GM12878 (cell line): ENCODE measurements around the gene CLN3. TPM values are rescaled to one million over a fixed set of nuclear protein-coding genes. Genes with fewer than 3 reads are reported as not detected.

Source experiments
- BCLAF1 ChIP-seq: fragments of 450-650 bp; IDR thresholded peaks from 2 replicates; pipeline ENCODE4 v1.6.1; 2017; ENCODE audit warnings: antibody characterized with exemption, mild to moderate bottlenecking, moderate library complexity
- BRCA1 ChIP-seq: IDR thresholded peaks from 2 replicates; pipeline ENCODE4 v1.6.1; 2011; ENCODE audit warnings: low read depth, low read length, improper control_type of control experiment
- EP300 ChIP-seq, 2 experiments: fragments of 150-350 bp in 1 of 2; IDR thresholded peaks; 2 replicates each; pipeline ENCODE4 v1.6.1; 2011 to 2012; ENCODE audit warnings: low read depth in 2 of 2, low read length in 2 of 2, borderline replicate concordance in 1 of 2, improper control_type of control experiment in 1 of 2, inconsistent platforms in 1 of 2; ENCODE audit not compliant: control insufficient read depth in 1 of 2
- EZH2 ChIP-seq: IDR thresholded peaks from 2 replicates; pipeline ENCODE4 v1.6.1; 2012; ENCODE audit warnings: low read depth, mild to moderate bottlenecking, control low read depth, inconsistent platforms, low read length, borderline replicate concordance; ENCODE audit not compliant: control insufficient read depth
- FOXM1 ChIP-seq: IDR thresholded peaks from 2 replicates; pipeline ENCODE4 v1.6.1; 2012; ENCODE audit warnings: low read depth, mild to moderate bottlenecking, inconsistent platforms, low read length, moderate library complexity
- HDGF ChIP-seq: fragments of 450-650 bp; IDR thresholded peaks from 2 replicates; pipeline ENCODE4 v1.6.1; 2016; ENCODE audit warnings: antibody characterized with exemption
- IRF5 ChIP-seq: fragments of 450-650 bp; IDR thresholded peaks from 2 replicates; pipeline ENCODE4 v1.6.1; 2017; ENCODE audit warnings: borderline replicate concordance
- MLLT1 ChIP-seq: fragments of 450-650 bp; IDR thresholded peaks from 2 replicates; pipeline ENCODE4 v1.6.1; 2016; ENCODE audit warnings: mild to moderate bottlenecking
- NR2F1 ChIP-seq: fragments of 450-650 bp; conservative IDR thresholded peaks from 2 replicates; pipeline ENCODE4 v1.6.1; 2017; ENCODE audit warnings: mild to moderate bottlenecking
- PKNOX1 ChIP-seq: fragments of 450-650 bp; IDR thresholded peaks from 2 replicates; pipeline ENCODE4 v1.6.1; 2016; ENCODE audit warnings: mild to moderate bottlenecking
- SKIL ChIP-seq: fragments of 450-650 bp; IDR thresholded peaks from 2 replicates; pipeline ENCODE4 v1.6.1; 2017; ENCODE audit warnings: mild to moderate bottlenecking, low read depth, inconsistent platforms; ENCODE audit not compliant: poor library complexity, severe bottlenecking
- SP1 ChIP-seq: IDR thresholded peaks from one replicate; pipeline ENCODE4 v1.6.1; 2011; ENCODE audit warnings: low read depth, low read length
- SUPT20H ChIP-seq: IDR thresholded peaks from 2 replicates; pipeline ENCODE4 v1.6.1; 2011; ENCODE audit warnings: low read depth, mild to moderate bottlenecking, low read length, moderate library complexity, borderline replicate concordance; ENCODE audit not compliant: control insufficient read depth
- SUZ12 ChIP-seq: fragments of 200-600 bp; sonication (generic); IDR thresholded peaks from one replicate; pipeline ENCODE4 v1.6.1; 2018; ENCODE audit warnings: antibody characterized with exemption, mild to moderate bottlenecking; ENCODE audit not compliant: unreplicated experiment
- TCF3 ChIP-seq: IDR thresholded peaks from 2 replicates; pipeline ENCODE4 v1.6.1; 2012; ENCODE audit warnings: low read depth, mild to moderate bottlenecking, low read length, borderline replicate concordance; ENCODE audit not compliant: insufficient read depth
- USF2 ChIP-seq: IDR thresholded peaks from 2 replicates; pipeline ENCODE4 v1.6.1; 2011; ENCODE audit warnings: low read depth, low read length, improper control_type of control experiment, borderline replicate concordance
- ZNF217 ChIP-seq: fragments of 450-650 bp; IDR thresholded peaks from 2 replicates; pipeline ENCODE4 v1.6.1; 2017; ENCODE audit warnings: antibody characterized with exemption, mild to moderate bottlenecking
- ZNF24 ChIP-seq: fragments of 450-650 bp; IDR thresholded peaks from 2 replicates; pipeline ENCODE4 v1.6.1; 2017; ENCODE audit warnings: antibody characterized with exemption, mild to moderate bottlenecking
- polyA plus RNA-seq, 11 experiments: library from polyadenylated mRNA; depleted of rRNA in 4 of 11; unstranded in 6 of 11; stranded (reverse) in 5 of 11; fragments of >200 nt; fragmentation: Nextera tagmentation in 4 of 11; fragmentation: Illumina TruSeq in 1 of 11; extraction: Ambion mirVana in 4 of 11; extraction: Trizol in 1 of 11; gene quantifications; 1 replicate in 1 of 11; 2 replicates in 10 of 11; pipeline versions ENCODE4 v1.2.1 to v1.2.3, GENCODE V29; 2011 to 2016; ENCODE audit warnings: inconsistent platforms in 2 of 11, missing spikeins in 2 of 11, low read depth in 1 of 11
- total RNA-seq, 4 experiments: library from RNA; depleted of rRNA in 3 of 4; stranded (reverse); fragments of >200 nt in 3 of 4; fragmentation: Illumina TruSeq in 1 of 4; extraction: Trizol in 1 of 4; gene quantifications; 2 replicates each; pipeline versions ENCODE4 v1.2.1 to v1.2.3, GENCODE V29; 2013 to 2021

CLN3 gene
- total and polyA plus RNA-seq, 10 of the 15 experiments (the other 5 are each of a cell fraction or from before 2014, with no cell fraction given) = 2.3 to 25.0 (median 16.6) TPM

GRCh38 chr16:28473714-28474265 is 18.1 kb downstream of the CLN3 start (continued):
- TF ChIP-seq SKIL = peak; percentile 82
- no peak for TF ChIP-seq ZNF24
- TF ChIP-seq NR2F1 = no peak
- no peak for TF ChIP-seq USF2
- TF ChIP-seq BCLAF1 = no peak
- no peak for TF ChIP-seq SUPT20H
- no peak for TF ChIP-seq FOXM1
- TF ChIP-seq PKNOX1 = no peak
- no peak for TF ChIP-seq BRCA1
- TF ChIP-seq EZH2 = no peak
- no peak for TF ChIP-seq HDGF
- no peak for TF ChIP-seq SUZ12
- TF ChIP-seq MLLT1 = peak; percentile 84
- TF ChIP-seq SP1 = no peak
- no peak for TF ChIP-seq TCF3
- peak in 1 of 2 experiments; percentile 62; a peak in 1 of 4 replicates for TF ChIP-seq EP300 (IDR thresholded peaks at IDR 0.05; ENCODE audit: borderline replicate concordance in 1 of 2, control insufficient read depth in 1 of 2, low read depth in 2 of 2, low read length in 2 of 2)
- TF ChIP-seq IRF5 = no peak
- TF ChIP-seq ZNF217 = no peak
